K562 (cell line): Measurements from ENCODE around the gene NIFK. TPM values are rescaled to one million over a fixed set of nuclear protein-coding genes. Genes with fewer than 3 reads are reported as not detected.

Experiments
- ATAC-seq: fragments of 200-7000 bp; cut with Tn5 transposase; 3 replicates; pipeline ENCODE4 v1.9.1; 2020; ENCODE audit warnings: moderate library complexity
- BruUV-seq: library from RNA; stranded (reverse); fragments of 400-500 nt; replicated peaks from 2 replicates; lab custom pipeline; 2021; lab: Mats Ljungman, UMichigan
- CTCF ChIA-PET: fragments of 300-600 bp; formaldehyde crosslinking; extraction: SDS; loops from one replicate; lab custom pipeline; 2021; ENCODE audit warnings: low intra/inter-chr PET ratio; lab: Yijun Ruan, JAX
- POLR2A ChIA-PET: fragments of 300-600, 350-650 bp; sonication (Branson Sonifier 250); formaldehyde crosslinking; extraction: SDS; loops from one replicate; lab custom pipeline; 2021; ENCODE audit warnings: antibody characterized with exemption, inconsistent platforms; lab: Yijun Ruan, JAX
- DNase-seq, 4 experiments: peaks; one replicate each; pipeline versions ENCODE4 v3.0.0 to v3.0.0-alpha.2; 2011 to 2018; ENCODE audit warnings: low spot score in 3 of 4, mixed read lengths in 3 of 4; ENCODE audit errors: extremely low read depth in 1 of 4
- FAIRE-seq: peaks from 2 replicates; lab custom pipeline; 2011; peaks lifted over from hg19 to GRCh38; lab: Jason Lieb, UNC
- H2AFZ ChIP-seq: 2 replicates; pipeline ENCODE4 v1.6.0; 2011; ENCODE audit warnings: low read depth, low read length, control low read depth, inconsistent platforms
- H3K27ac ChIP-seq: fragments of 200-600 bp; 3 replicates; pipeline ENCODE4 v1.8.0; 2011; ENCODE audit warnings: low read depth, mild to moderate bottlenecking, control low read depth, inconsistent platforms, low read length, moderate library complexity, mixed read lengths; ENCODE audit errors: extremely low read depth
- H3K27me3 ChIP-seq, 2 experiments: fragments of 300-600 bp in 1 of 2; 2 replicates in 1 of 2; 3 replicates in 1 of 2; pipeline versions ENCODE4 v1.6.0 to v1.8.0; 2011; ENCODE audit warnings: inconsistent platforms in 2 of 2, low read length in 2 of 2, mild to moderate bottlenecking in 1 of 2, mixed read lengths in 1 of 2, moderate library complexity in 1 of 2; ENCODE audit not compliant: control insufficient read depth in 2 of 2, insufficient read depth in 2 of 2
- H3K36me3 ChIP-seq: fragments of 300-600 bp; 3 replicates; pipeline ENCODE4 v1.8.0; 2011; ENCODE audit warnings: mild to moderate bottlenecking, low read length, inconsistent platforms; ENCODE audit not compliant: control insufficient read depth, insufficient read depth
- H3K4me1 ChIP-seq, 2 experiments: fragments of 200-600 bp in 1 of 2; replicated peaks in 1 of 2; 2 replicates in 1 of 2; 3 replicates in 1 of 2; pipeline versions ENCODE4 v1.5.1 to v1.8.0; 2011; ENCODE audit warnings: inconsistent platforms in 2 of 2, low read length in 2 of 2, mild to moderate bottlenecking in 1 of 2, mixed read lengths in 1 of 2, moderate library complexity in 1 of 2; ENCODE audit not compliant: control insufficient read depth in 2 of 2, insufficient read depth in 2 of 2
- H3K4me2 ChIP-seq: 2 replicates; pipeline ENCODE4 v1.6.1; 2011; ENCODE audit warnings: low read length, control low read depth, inconsistent platforms, mixed read lengths; ENCODE audit not compliant: insufficient read depth
- H3K4me3 ChIP-seq: fragments of 200-600 bp; sonication (generic), shearing (Covaris generic); 2 replicates; pipeline ENCODE4 v1.5.1; 2016; ENCODE audit warnings: control low read depth, inconsistent platforms
- H3K79me2 ChIP-seq: fragments of 200-600 bp; 3 replicates; pipeline ENCODE4 v1.8.0; 2011; ENCODE audit warnings: low read length, inconsistent platforms; ENCODE audit not compliant: control insufficient read depth, insufficient read depth
- H3K9ac ChIP-seq, 2 experiments: 2 replicates each; pipeline versions ENCODE4 v1.6.0 to v1.6.1; 2011; ENCODE audit warnings: low read depth in 2 of 2, low read length in 2 of 2, control low read depth in 1 of 2, inconsistent platforms in 1 of 2, mild to moderate bottlenecking in 1 of 2, mixed read lengths in 1 of 2; ENCODE audit not compliant: insufficient read depth in 1 of 2
- H3K9me1 ChIP-seq: one replicate; pipeline ENCODE4 v1.6.0; 2011; ENCODE audit warnings: inconsistent platforms, mild to moderate bottlenecking, low read length, moderate library complexity; ENCODE audit not compliant: control insufficient read depth, insufficient read depth
- H3K9me3 ChIP-seq: replicated peaks from 2 replicates; pipeline ENCODE4 v1.5.1; 2011; ENCODE audit warnings: low read depth, low read length, inconsistent platforms; ENCODE audit not compliant: control insufficient read depth, insufficient read depth
- H4K20me1 ChIP-seq: replicated peaks from 2 replicates; pipeline ENCODE4 v1.6.1; 2011; ENCODE audit warnings: low read length, inconsistent platforms, mixed read lengths; ENCODE audit not compliant: control insufficient read depth, insufficient read depth
- CEBPZ ChIP-seq: fragments of 150-350 bp; IDR thresholded peaks from 2 replicates; pipeline ENCODE4 v1.6.1; 2014; ENCODE audit warnings: low read depth, mild to moderate bottlenecking, low read length, borderline replicate concordance
- HDAC3 ChIP-seq: fragments of 450-650 bp; IDR thresholded peaks from 2 replicates; pipeline ENCODE4 v1.6.1; 2018; ENCODE audit warnings: borderline replicate concordance, mild to moderate bottlenecking, moderate library complexity; ENCODE audit not compliant: partially characterized antibody
- KAT7 ChIP-seq: sonication (generic); formaldehyde crosslinking; IDR thresholded peaks from 2 replicates; pipeline ENCODE4 v1.8.0; 2022; ENCODE audit warnings: missing genetic modification reagents, mild to moderate bottlenecking, borderline replicate concordance
- MIER1 ChIP-seq: fragments of 450-650 bp; IDR thresholded peaks from 2 replicates; pipeline ENCODE4 v1.6.1; 2016; ENCODE audit warnings: antibody characterized with exemption, mild to moderate bottlenecking, low read depth
- RBM22 ChIP-seq: fragments of 200-400 bp; formaldehyde crosslinking; IDR thresholded peaks from 2 replicates; pipeline ENCODE4 v1.6.1; 2018; ENCODE audit warnings: low read length, low read depth; ENCODE audit not compliant: poor library complexity, severe bottlenecking
- SNIP1 ChIP-seq: fragments of 450-650 bp; IDR thresholded peaks from 2 replicates; pipeline ENCODE4 v1.7.1; 2017; ENCODE audit warnings: low read depth, mild to moderate bottlenecking
- SRF ChIP-seq, 2 experiments: fragments of 250-450, 450-650 bp in 1 of 2; sonication (Bioruptor Pico) in 1 of 2; sonication (generic) in 1 of 2; formaldehyde crosslinking; IDR thresholded peaks; 2 replicates each; pipeline versions ENCODE4 v1.5.0 to v1.5.1; 2020 to 2022; ENCODE audit warnings: mild to moderate bottlenecking in 1 of 2, missing genetic modification reagents in 1 of 2
- TAF7 ChIP-seq: fragments of 450-650 bp; IDR thresholded peaks from 2 replicates; pipeline ENCODE4 v1.6.1; 2016; ENCODE audit warnings: missing genetic modification characterization, missing compliant biosample characterization
- ZBTB9 ChIP-seq: fragments of 450-650 bp; formaldehyde crosslinking; IDR thresholded peaks from 2 replicates; pipeline ENCODE4 v1.4.0; 2020; ENCODE audit warnings: mild to moderate bottlenecking, moderate library complexity
- ZMIZ1 ChIP-seq, 2 experiments: fragments of 150-350 bp in 1 of 2; IDR thresholded peaks; 2 replicates each; pipeline ENCODE4 v1.6.1; 2012 to 2016; ENCODE audit warnings: low read depth in 2 of 2, low read length in 2 of 2, mild to moderate bottlenecking in 1 of 2, moderate library complexity in 1 of 2
- WGBS: fragments of 100-300 bp; shearing (Covaris generic); methylation state at CpG from one replicate; pipeline ENCODE4 v1.1.6; 2016; ENCODE audit warnings: low coverage, mixed read lengths; ENCODE audit not compliant: insufficient coverage; ENCODE audit errors: missing lambda C conversion rate; 5-methylcytosine and 5-hydroxymethylcytosine counted together
- in situ Hi-C: fragments of 300-500 bp; cut with MboI; formaldehyde crosslinking; loops from 4 replicates; pipeline ENCODE4 v1.15.0; 2018; ENCODE audit warnings: inconsistent platforms, mixed read lengths
- intact Hi-C: fragments of 100-400 bp; cut with micrococcal nuclease; formaldehyde crosslinking; loops from 2 replicates; pipeline ENCODE4 v1.14.2; 2022
- polyA plus RNA-seq, 8 experiments: library from polyadenylated mRNA; depleted of rRNA in 4 of 8; stranded (reverse) in 5 of 8; unstranded in 3 of 8; fragments of >200 nt; fragmentation: Nextera tagmentation in 2 of 8; fragmentation: Illumina TruSeq in 1 of 8; extraction: Ambion mirVana in 2 of 8; extraction: Trizol in 1 of 8; gene quantifications; 2 replicates each; pipeline versions ENCODE4 v1.2.1 to v1.2.3, GENCODE V29; 2011 to 2014; ENCODE audit warnings: inconsistent platforms in 1 of 8, missing spikeins in 1 of 8
- total RNA-seq, 7 experiments: library from RNA; depleted of rRNA in 6 of 7; stranded (reverse); fragments of >200 nt in 6 of 7; fragmentation: Illumina TruSeq in 2 of 7; extraction: Trizol in 2 of 7; gene quantifications; 2 replicates each; pipeline versions ENCODE4 v1.2.1 to v1.2.3, GENCODE V29; 2011 to 2021; ENCODE audit warnings: low replicate concordance in 1 of 7

Gene NIFK
- total and polyA plus RNA-seq, 9 of the 15 experiments (the other 6 are each of a cell fraction or from before 2014, with no cell fraction given), result 60.2 to 426 (median 183) TPM

GRCh38 chr2:121707344-121707919 is 29.2 kb downstream of the NIFK start (continued):
- TF ChIP-seq TAF7 (tag), result no peak
- TF ChIP-seq SNIP1, result no peak
- no peak for TF ChIP-seq MIER1
- no peak for TF ChIP-seq KAT7 (CRISPR knock-in tag)
- TF ChIP-seq, all 486 proteins: peak for 0

DNA sequence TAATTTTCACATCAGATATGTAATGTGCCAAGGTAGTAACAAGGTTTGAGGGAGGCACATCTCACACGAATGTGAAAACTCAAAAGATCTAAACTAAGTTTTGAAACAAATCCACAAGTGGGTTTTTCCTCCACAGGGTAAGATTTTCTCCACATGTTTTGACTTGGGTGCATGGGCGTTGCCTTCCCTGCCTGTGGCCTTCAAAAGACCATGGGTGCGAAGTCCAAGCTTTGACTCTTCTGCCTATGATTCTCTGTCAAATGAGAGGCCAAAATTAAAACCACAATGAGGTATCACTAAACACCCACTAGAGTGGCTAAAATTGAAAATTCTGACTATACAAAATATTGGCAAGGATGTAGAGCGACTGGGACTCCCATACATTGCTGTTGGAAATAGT is 30.7 kb downstream of the NIFK start:
- CTCF ChIA-PET, result no interaction called here
- WGBS, result 67% methylated on average over 3 of the region's 4 CpGs
- no peak for FAIRE-seq
- Histone ChIP-seq H3K9me3 (no peaks in the 10 kb centered on the region), H3K36me3 (no peaks in the 10 kb centered on the region), H3K4me3 (no peak overlapping the region), H3K79me2 (no peaks in the 10 kb centered on the region), H3K4me1 (peaks cover 3 to 7% of the 10 kb centered on the region in 2 experiments), H4K20me1 (no peaks in the 10 kb centered on the region), H3K27me3 (peaks cover 3 to 9% of the 10 kb centered on the region in 2 experiments; a peak in 2 of 5 replicates), H3K9me1 (no peaks in the 10 kb centered on the region), H3K27ac (no peak overlapping the region), H3K4me2 (no peak overlapping the region), H2AFZ (no peak overlapping the region; the same call in 1 of the 2 replicates), H3K9ac (no peak overlapping the region)
- in situ Hi-C loops, result no loop called here
- no peak for ATAC-seq
- intact Hi-C loops, result no loop called here
- BruUV-seq, result no TSS peak
- POLR2A ChIA-PET, result no interaction called here
- DNase-seq, result no peak
- TF ChIP-seq CEBPZ (no peak), SRF (CRISPR knock-in tag; IDR thresholded peaks at IDR 0.05) (no peak), ZBTB9 (CRISPR knock-in tag) (no peak), HDAC3 (no peak), RBM22 (no peak), ZMIZ1 (IDR thresholded peaks at IDR 0.05; ENCODE audit: low read depth in 2 of 2, low read length in 2 of 2) (no peak)
